Measurements from ENCODE around the gene MID2. TPM values are rescaled to one million over a fixed set of nuclear protein-coding genes. Genes with fewer than 3 reads are reported as not detected.

The MID2 gene
- total RNA-seq, 1 experiment from 2014 or later = 5.1 TPM

DNA sequence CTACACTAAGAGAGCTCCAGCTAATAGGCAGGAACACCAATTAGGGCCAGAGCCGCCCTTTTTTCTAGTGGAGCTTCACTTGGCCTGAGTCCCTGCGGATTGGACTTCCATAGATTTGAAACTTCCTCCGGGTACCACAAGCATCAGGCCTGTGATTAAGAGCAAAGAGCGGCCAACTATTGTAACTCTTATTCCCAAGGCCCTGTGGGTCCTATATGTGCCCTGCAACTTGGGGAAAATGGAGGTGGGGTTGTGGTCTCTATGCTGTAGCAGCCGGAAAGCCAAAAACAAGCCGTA, 48.2 kb upstream of the MID2 start, which contains the start of gene NCBP2L:
Gene NCBP2L (plus strand): TSS at position 198 of the 297 bp plus-strand sequence. CDS start 16,488 bp downstream, outside the sequence.
- RAD21 ChIA-PET (ENCODE audit: low non-redundant PET in 1 of 2, low total read pairs in 2 of 2, uncharacterized antibody in 2 of 2, unreplicated experiment in 2 of 2) = interaction anchor here (0.6 to 2.6 kb wide), 11 partner anchors 62 to 752 kb away, joined by 3 to 14 read pairs (median 3); partner anchors contain the start of gene PRPS1 (in 1 of the 2)
- TF ChIP-seq CBX3 (IDR thresholded peaks at IDR 0.05; ENCODE audit: low read depth) (no peak), YY1 (IDR thresholded peaks at IDR 0.05; ENCODE audit: extremely low read depth, insufficient replicate concordance, low read depth, low read length) (no peak), SRF (IDR thresholded peaks at IDR 0.05; ENCODE audit: low read depth) (no peak), ELF1 (IDR thresholded peaks at IDR 0.05; ENCODE audit: borderline replicate concordance, low read depth) (no peak), ZBTB33 (IDR thresholded peaks at IDR 0.05; ENCODE audit: extremely low read depth, insufficient replicate concordance, low read length) (no peak), POLR2AphosphoS5 (IDR thresholded peaks at IDR 0.05; ENCODE audit: low read depth, low read length) (no peak), ZFX (IDR thresholded peaks at IDR 0.05) (no peak), RAD21 (IDR thresholded peaks at IDR 0.05; ENCODE audit: low read depth) (no peak), EZH2 (IDR thresholded peaks at IDR 0.05) (no peak), FOSL1 (IDR thresholded peaks at IDR 0.05; ENCODE audit: low read depth) (no peak)
- TF ChIP-seq, protein P1, sequence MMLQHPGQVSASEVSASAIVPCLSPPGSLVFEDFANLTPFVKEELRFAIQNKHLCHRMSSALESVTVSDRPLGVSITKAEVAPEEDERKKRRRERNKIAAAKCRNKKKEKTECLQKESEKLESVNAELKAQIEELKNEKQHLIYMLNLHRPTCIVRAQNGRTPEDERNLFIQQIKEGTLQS (IDR thresholded peaks at IDR 0.05) = no peak
- TF ChIP-seq, protein P2, sequence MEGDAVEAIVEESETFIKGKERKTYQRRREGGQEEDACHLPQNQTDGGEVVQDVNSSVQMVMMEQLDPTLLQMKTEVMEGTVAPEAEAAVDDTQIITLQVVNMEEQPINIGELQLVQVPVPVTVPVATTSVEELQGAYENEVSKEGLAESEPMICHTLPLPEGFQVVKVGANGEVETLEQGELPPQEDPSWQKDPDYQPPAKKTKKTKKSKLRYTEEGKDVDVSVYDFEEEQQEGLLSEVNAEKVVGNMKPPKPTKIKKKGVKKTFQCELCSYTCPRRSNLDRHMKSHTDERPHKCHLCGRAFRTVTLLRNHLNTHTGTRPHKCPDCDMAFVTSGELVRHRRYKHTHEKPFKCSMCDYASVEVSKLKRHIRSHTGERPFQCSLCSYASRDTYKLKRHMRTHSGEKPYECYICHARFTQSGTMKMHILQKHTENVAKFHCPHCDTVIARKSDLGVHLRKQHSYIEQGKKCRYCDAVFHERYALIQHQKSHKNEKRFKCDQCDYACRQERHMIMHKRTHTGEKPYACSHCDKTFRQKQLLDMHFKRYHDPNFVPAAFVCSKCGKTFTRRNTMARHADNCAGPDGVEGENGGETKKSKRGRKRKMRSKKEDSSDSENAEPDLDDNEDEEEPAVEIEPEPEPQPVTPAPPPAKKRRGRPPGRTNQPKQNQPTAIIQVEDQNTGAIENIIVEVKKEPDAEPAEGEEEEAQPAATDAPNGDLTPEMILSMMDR (IDR thresholded peaks at IDR 0.05 in 2 of 3, conservative IDR thresholded peaks at IDR 0.05 in 1 of 3; ENCODE audit: borderline replicate concordance in 1 of 3, insufficient read depth in 1 of 3, low read depth in 2 of 3, low read length in 2 of 3) = no peak
- peak within 1 kb of the TSS; percentile 78 for H3K4me2 ChIP-seq (ENCODE audit: low read length)
- H2AFZ ChIP-seq (ENCODE audit: low read depth, low read length, poor library complexity, severe bottlenecking) = peak within 1 kb of the TSS; percentile 94
- H3K4me3 ChIP-seq (replicated peaks in 1 of 2; ENCODE audit: low read depth in 1 of 2, low read length in 2 of 2) = peak within 1 kb of the TSS; percentile 38 to 55
- POLR2A ChIA-PET = interaction anchor here (1.4 kb wide), 1 partner anchor 104 kb away, joined by 5 read pairs; no protein-coding TSS in a partner anchor
- intact Hi-C loops (cut with micrococcal nuclease) = loop anchor here (1.0 to 10.0 kb wide), 7 partner anchors 63 to 753 kb away; no protein-coding TSS in a partner anchor
- no peak within 1 kb of the TSS for H3K9ac ChIP-seq (ENCODE audit: low read length)
- no peaks in the 10 kb centered on the region for H3K9me3 ChIP-seq (ENCODE audit: control insufficient read depth in 1 of 2, insufficient read depth in 1 of 2, low read depth in 1 of 2, low read length in 2 of 2)
- no peaks in the 10 kb centered on the region for H4K20me1 ChIP-seq (ENCODE audit: insufficient read depth)
- no peak for DNase-seq (ENCODE audit: low read depth, low spot score)
- peaks cover 8 to 14% of the 10 kb centered on the region in 2 experiments; a peak in 2 of 4 replicates for H3K4me1 ChIP-seq (ENCODE audit: control insufficient read depth in 1 of 2, insufficient read depth in 2 of 2, low read length in 2 of 2)
- no peaks in the 10 kb centered on the region for H3K79me2 ChIP-seq (ENCODE audit: insufficient read depth, low read length)
- H3K36me3 ChIP-seq (ENCODE audit: control insufficient read depth in 1 of 2, insufficient read depth in 2 of 2, low read length in 2 of 2) = no peaks in the 10 kb centered on the region
- no peak for ATAC-seq
- BruUV-seq (replicated peaks) = no TSS peak
- CTCF ChIA-PET = interaction anchor here (0.7 to 3.8 kb wide), 13 partner anchors 10 to 329 kb away, joined by 3 to 45 read pairs (median 5); no protein-coding TSS in a partner anchor
- H3K9me2 ChIP-seq (ENCODE audit: insufficient read depth) = no peaks in the 10 kb centered on the region
- no peak within 1 kb of the TSS for H3K27ac ChIP-seq (ENCODE audit: low read depth, low read length)
- no peaks in the 10 kb centered on the region for H3K27me3 ChIP-seq (ENCODE audit: insufficient read depth, low read length)

Measured in HCT116 (cell line).